Spleen (tissue), 11 donors: ENCODE measurements around the gene UIMC1. TPM values are rescaled to one million over a fixed set of nuclear protein-coding genes. Genes with fewer than 3 reads are reported as not detected.

Experiments used
- DNase-seq: peaks from one replicate; pipeline ENCODE4 v3.0.0-alpha.2; 2020
- H3K27ac ChIP-seq, 8 donors: fragments of 200-600 bp; sonication (generic) in 7 of 8; 1 replicate in 4 of 8; 2 replicates in 4 of 8; pipeline versions ENCODE4 v1.5.0 to v1.8.0; 2016 to 2021; ENCODE audit warnings: inconsistent platforms in 4 of 8, mild to moderate bottlenecking in 4 of 8, moderate library complexity in 1 of 8
- H3K27me3 ChIP-seq, 7 donors: fragments of 200-600 bp; sonication (generic) in 6 of 7; replicated peaks in 1 of 7; 1 replicate in 4 of 7; 2 replicates in 3 of 7; pipeline versions ENCODE4 v1.5.0 to v1.8.0; 2016 to 2021; ENCODE audit warnings: inconsistent platforms in 3 of 7, mild to moderate bottlenecking in 1 of 7
- H3K36me3 ChIP-seq, 6 donors: fragments of 200-600 bp; sonication (generic) in 5 of 6; 1 replicate in 4 of 6; 2 replicates in 2 of 6; pipeline versions ENCODE4 v1.5.0 to v1.8.0; 2016 to 2021; ENCODE audit warnings: inconsistent platforms in 2 of 6
- H3K4me1 ChIP-seq, 6 donors: fragments of 200-600 bp; sonication (generic) in 5 of 6; 1 replicate in 3 of 6; 2 replicates in 3 of 6; pipeline versions ENCODE4 v1.5.0 to v1.8.0; 2016 to 2021; ENCODE audit warnings: inconsistent platforms in 3 of 6
- H3K4me3 ChIP-seq, 8 donors: fragments of 200-600 bp; sonication (generic) in 7 of 8; 1 replicate in 4 of 8; 2 replicates in 4 of 8; pipeline versions ENCODE4 v1.5.0 to v1.8.0; 2016 to 2021; ENCODE audit warnings: inconsistent platforms in 4 of 8, mild to moderate bottlenecking in 4 of 8, moderate library complexity in 2 of 8
- H3K9me3 ChIP-seq, 8 donors: fragments of 200-600 bp; sonication (generic) in 7 of 8; 1 replicate in 4 of 8; 2 replicates in 4 of 8; pipeline versions ENCODE4 v1.5.0 to v1.8.0; 2016 to 2021; ENCODE audit warnings: inconsistent platforms in 4 of 8
- CTCF ChIP-seq, 11 experiments: fragments of 200-600 bp in 7 of 11; fragments of 450-650 bp in 4 of 11; sonication (generic) in 4 of 11; IDR thresholded peaks in 8 of 11; conservative IDR thresholded peaks in 3 of 11; 1 replicate in 7 of 11; 2 replicates in 4 of 11; pipeline versions ENCODE4 v1.4.0 to v1.8.0; 2016 to 2021; ENCODE audit warnings: antibody characterized with exemption in 11 of 11, inconsistent platforms in 4 of 11, mild to moderate bottlenecking in 1 of 11
- POLR2A ChIP-seq, 3 donors: fragments of 450-650 bp; IDR thresholded peaks; one replicate each; pipeline ENCODE4 v1.5.1; 2017; ENCODE audit warnings: antibody characterized with exemption in 3 of 3, mild to moderate bottlenecking in 1 of 3
- POLR2AphosphoS5 ChIP-seq, 3 donors: sonication (generic); formaldehyde crosslinking; IDR thresholded peaks; one replicate each; pipeline ENCODE4 v1.5.1; 2017; ENCODE audit warnings: antibody characterized with exemption in 3 of 3
- WGBS, 5 donors: extraction: QIAGEN DNeasy Blood & Tissue Kit in 3 of 5; methylation state at CpG; one replicate each; pipeline versions ENCODE4 v1.1.5 to v1.1.7; 2013 to 2018; 5-methylcytosine and 5-hydroxymethylcytosine counted together
- intact Hi-C: fragments of 100-400 bp; cut with DNase I; formaldehyde crosslinking; loops from one replicate; pipeline ENCODE4 v1.15.0; 2023; ENCODE audit warnings: low total_unique reads
- polyA plus RNA-seq, 3 donors: library from polyadenylated mRNA; stranded (reverse); fragments of 200-250 nt; gene quantifications; one replicate each; pipeline ENCODE4 v1.2.1, GENCODE V29; 2013
- total RNA-seq, 7 donors: library from RNA; depleted of rRNA in 3 of 7; stranded (reverse); fragments of >200 nt in 3 of 7; fragmentation: NEBNext Ultra II Directional in 4 of 7; extraction: Animal tissue kit (Norgen Biotek cat#: 25700) in 4 of 7; gene quantifications; one replicate each; pipeline versions ENCODE4 v1.1.0 to v1.2.1, GENCODE V29; 2016 to 2021
- donor health status: healthy with polysubstance abuse.
- donor health status: DM: no; HTN: no; CAD: no; lungs with moderate emphysema.
- donor health status: DM: no; HTN: no; CAD: no.
- donor health status: Bipolar disorder and iron deficiency.
- donor health status: healthy.
- donor health status: DM: no; HTN: no; CAD: no.
- donor health status: DM: yes; HTN: yes; CAD: no.

The UIMC1 gene
- total and polyA plus RNA-seq, 10 donors: 34.4 to 81.8 (median 53.8) TPM

DNA sequence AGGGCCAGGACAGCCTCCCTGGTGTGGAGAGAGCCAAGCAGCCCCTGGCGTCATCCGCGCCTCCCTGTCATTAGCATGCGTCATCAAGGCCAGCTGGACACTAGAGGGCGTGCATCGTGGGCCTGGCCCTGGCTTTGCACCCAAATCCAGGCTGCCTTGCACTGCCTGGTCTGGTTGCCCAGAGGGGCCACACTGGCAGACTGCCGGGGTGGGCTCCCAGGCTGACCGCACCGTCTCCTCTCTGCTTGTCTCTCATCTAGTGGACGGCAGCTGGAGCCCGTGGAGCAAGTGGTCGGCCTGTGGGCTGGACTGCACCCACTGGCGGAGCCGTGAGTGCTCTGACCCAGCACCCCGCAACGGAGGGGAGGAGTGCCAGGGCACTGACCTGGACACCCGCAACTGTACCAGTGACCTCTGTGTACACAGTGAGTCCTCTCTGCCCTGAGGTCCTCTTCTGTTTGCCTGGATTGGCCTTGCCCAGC, 136.4 kb downstream of the UIMC1 start:
- 64 to 71% (median 67%) methylated on average over 11 to 17 of the region's 17 CpGs for WGBS, 5 donors
- intact Hi-C loops: no loop called here
- Histone ChIP-seq H3K27me3 (peaks cover 0 to 61% (median 23%) of the 10 kb centered on the region in 7 donors), H3K4me3 (no peak overlapping the region), H3K9me3 (no peaks in the 10 kb centered on the region), H3K36me3 (no peaks in the 10 kb centered on the region), H3K4me1 (no peaks in the 10 kb centered on the region), H3K27ac (no peak overlapping the region)
- no peak for DNase-seq
- TF ChIP-seq POLR2AphosphoS5 (IDR thresholded peaks at IDR 0.05) (peak in 1 of 3 donors; percentile 57), POLR2A (IDR thresholded peaks at IDR 0.05) (no peak)

DNA sequence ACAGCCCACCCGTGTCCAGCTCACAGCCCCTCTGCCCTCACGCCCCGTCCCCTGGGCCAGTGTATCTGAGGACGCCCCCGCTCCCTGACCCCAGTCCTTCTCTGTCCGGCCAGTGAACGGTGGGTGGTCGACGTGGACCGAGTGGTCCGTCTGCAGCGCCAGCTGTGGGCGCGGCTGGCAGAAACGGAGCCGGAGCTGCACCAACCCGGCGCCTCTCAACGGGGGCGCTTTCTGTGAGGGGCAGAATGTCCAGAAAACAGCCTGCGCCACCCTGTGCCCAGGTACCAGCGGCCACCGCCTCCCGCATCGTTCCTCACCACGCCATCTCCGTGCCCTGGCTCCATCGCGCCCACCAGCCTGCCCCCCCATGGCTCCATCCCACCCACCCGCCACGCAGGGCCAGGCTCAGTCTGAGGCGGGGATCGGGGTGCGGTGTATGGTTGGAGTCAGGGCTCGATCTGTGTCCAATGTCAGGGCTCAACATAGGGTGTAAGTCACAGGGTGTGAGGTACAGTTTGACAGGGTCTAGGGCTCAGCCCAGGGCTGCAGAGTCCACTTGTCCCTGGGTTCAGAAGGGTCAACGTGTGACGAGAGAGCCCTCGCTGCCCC, 137.0 kb downstream of the UIMC1 start:
- WGBS, 5 donors: 83 to 88% (median 85%) methylated on average over 28 to 38 of the region's 38 CpGs
- no peaks in the 10 kb centered on the region for H3K4me1 ChIP-seq
- no peak for DNase-seq
- intact Hi-C loops: no loop called here
- H3K27ac ChIP-seq: no peak overlapping the region
- no peak for TF ChIP-seq POLR2A (IDR thresholded peaks at IDR 0.05)
- TF ChIP-seq CTCF (IDR thresholded peaks at IDR 0.05 in 8 of 11, conservative IDR thresholded peaks at IDR 0.05 in 3 of 11): no peak
- no peak for TF ChIP-seq POLR2AphosphoS5 (IDR thresholded peaks at IDR 0.05)
- H3K4me3 ChIP-seq: no peak overlapping the region
- no peaks in the 10 kb centered on the region for H3K36me3 ChIP-seq
- H3K27me3 ChIP-seq: peaks cover 0 to 61% (median 29%) of the 10 kb centered on the region in 7 donors
- no peaks in the 10 kb centered on the region for H3K9me3 ChIP-seq

GRCh38 chr5:176868731-176869130, 137.8 kb downstream of the UIMC1 start:
- no peaks in the 10 kb centered on the region for H3K9me3 ChIP-seq
- no peak for DNase-seq
- TF ChIP-seq POLR2AphosphoS5 (IDR thresholded peaks at IDR 0.05) (peak in 1 of 3 donors; percentile 24), CTCF (IDR thresholded peaks at IDR 0.05 in 8 of 11, conservative IDR thresholded peaks at IDR 0.05 in 3 of 11) (no peak)
- intact Hi-C loops: no loop called here
- peaks cover 0 to 61% (median 37%) of the 10 kb centered on the region in 7 donors for H3K27me3 ChIP-seq
- no peaks in the 10 kb centered on the region for H3K4me1 ChIP-seq
- no peak overlapping the region for H3K27ac ChIP-seq
- WGBS, 5 donors: 87 to 97% (median 93%) methylated on average over 11 to 20 of the region's 20 CpGs
- H3K4me3 ChIP-seq: no peak overlapping the region
- H3K36me3 ChIP-seq: no peaks in the 10 kb centered on the region

GRCh38 chr5:176868126-176868525, 138.5 kb downstream of the UIMC1 start:
- H3K27me3 ChIP-seq: peaks cover 0 to 64% (median 40%) of the 10 kb centered on the region in 7 donors
- intact Hi-C loops: no loop called here

More at GRCh38 chr5:176868126-176868525, 138.5 kb downstream of the UIMC1 start:
- Histone ChIP-seq H3K27ac (no peak overlapping the region), H3K4me3 (no peak overlapping the region), H3K9me3 (no peaks in the 10 kb centered on the region), H3K4me1 (no peaks in the 10 kb centered on the region), H3K36me3 (no peaks in the 10 kb centered on the region)
- no peak for TF ChIP-seq POLR2A (IDR thresholded peaks at IDR 0.05)
- TF ChIP-seq POLR2AphosphoS5 (IDR thresholded peaks at IDR 0.05): no peak
- no peak for TF ChIP-seq CTCF (IDR thresholded peaks at IDR 0.05 in 8 of 11, conservative IDR thresholded peaks at IDR 0.05 in 3 of 11)
- DNase-seq: no peak
- 82 to 90% (median 85%) methylated on average over 8 to 14 of the region's 14 CpGs for WGBS, 5 donors
